Uterus (tissue), 4 donors: Measurements from ENCODE around the gene VPS9D1. TPM values are rescaled to one million over a fixed set of nuclear protein-coding genes. Genes with fewer than 3 reads are reported as not detected.

Source experiments
- DNase-seq, 2 donors: peaks; one replicate each; pipeline ENCODE4 v3.0.0-alpha.2; 2019 to 2020
- H3K27ac ChIP-seq, 2 donors: fragments of 200-600 bp; sonication (generic); 1 replicate in 1 of 2; 2 replicates in 1 of 2; pipeline ENCODE4 v1.5.1; 2016 to 2018
- H3K27me3 ChIP-seq, 2 donors: fragments of 200-600 bp; sonication (generic); one replicate each; pipeline ENCODE4 v1.5.1; 2018 to 2019; ENCODE audit warnings: control low read depth in 1 of 2
- H3K36me3 ChIP-seq, 2 donors: fragments of 200-600 bp; sonication (generic); one replicate each; pipeline ENCODE4 v1.5.1; 2019; ENCODE audit warnings: control low read depth in 1 of 2
- H3K4me1 ChIP-seq, 2 donors: fragments of 200-600 bp; sonication (generic); one replicate each; pipeline ENCODE4 v1.5.1; 2018 to 2019; ENCODE audit warnings: control low read depth in 1 of 2
- H3K4me3 ChIP-seq, 2 donors: fragments of 200-600 bp; sonication (generic); 1 replicate in 1 of 2; 2 replicates in 1 of 2; pipeline ENCODE4 v1.5.1; 2018 to 2019; ENCODE audit warnings: mild to moderate bottlenecking in 1 of 2
- H3K9me3 ChIP-seq, 2 donors: fragments of 200-600 bp; sonication (generic); one replicate each; pipeline ENCODE4 v1.5.1; 2019; ENCODE audit warnings: control low read depth in 1 of 2
- CTCF ChIP-seq, 4 experiments: fragments of 200-600 bp in 2 of 4; fragments of 450-650 bp in 2 of 4; sonication (generic) in 2 of 4; IDR thresholded peaks; one replicate each; pipeline ENCODE4 v1.5.1; 2016 to 2019; ENCODE audit warnings: antibody characterized with exemption in 4 of 4, mild to moderate bottlenecking in 2 of 4, moderate library complexity in 1 of 4
- POLR2A ChIP-seq, 2 donors: fragments of 450-650 bp; IDR thresholded peaks; one replicate each; pipeline ENCODE4 v1.6.1; 2016; ENCODE audit warnings: antibody characterized with exemption in 2 of 2, mild to moderate bottlenecking in 1 of 2, moderate library complexity in 1 of 2
- intact Hi-C: fragments of 100-400 bp; cut with DNase I; formaldehyde crosslinking; loops from one replicate; pipeline ENCODE4 v1.15.1; 2023; ENCODE audit warnings: low total_unique reads
- total RNA-seq, 4 donors: library from RNA; depleted of rRNA in 3 of 4; stranded (reverse); fragments of >200 nt in 3 of 4; gene quantifications; one replicate each; pipeline versions ENCODE4 v1.1.0 to v1.2.4, GENCODE V29; 2014 to 2023
- donor health status: DM: yes; HTN: yes; CAD: no.

The VPS9D1 gene
- total RNA-seq, 4 donors from 2014 or later, result 0.26 to 20.6 (median 8.7) TPM

GRCh38 chr16:89707695-89708094 is 13.0 kb downstream of the VPS9D1 start:
- Histone ChIP-seq H3K27me3 (no peaks in the 10 kb centered on the region), H3K9me3 (no peaks in the 10 kb centered on the region), H3K4me3 (no peak overlapping the region), H3K36me3 (no peaks in the 10 kb centered on the region), H3K27ac (no peak overlapping the region), H3K4me1 (no peaks in the 10 kb centered on the region)
- intact Hi-C loops, result loop anchor here (5.0 kb wide), 1 partner anchor 240 kb away; the partner anchor contains the start of gene DEF8
- no peak for DNase-seq
- no peak for TF ChIP-seq POLR2A (IDR thresholded peaks at IDR 0.05)
- TF ChIP-seq CTCF (IDR thresholded peaks at IDR 0.05), result no peak

GRCh38 chr16:89706518-89707260 is 14.0 kb downstream of the VPS9D1 start:
- H3K4me1 ChIP-seq, result no peaks in the 10 kb centered on the region
- DNase-seq, result no peak
- no peak for TF ChIP-seq CTCF (IDR thresholded peaks at IDR 0.05)
- TF ChIP-seq POLR2A (IDR thresholded peaks at IDR 0.05), result no peak
- no peaks in the 10 kb centered on the region for H3K27me3 ChIP-seq
- no peak overlapping the region for H3K4me3 ChIP-seq
- H3K36me3 ChIP-seq, result no peaks in the 10 kb centered on the region
- H3K9me3 ChIP-seq, result no peaks in the 10 kb centered on the region
- no peak overlapping the region for H3K27ac ChIP-seq
- intact Hi-C loops, result loop anchor here (5.0 kb wide), 1 partner anchor 241 kb away; the partner anchor contains the start of gene DEF8

- Histone ChIP-seq H3K4me1 (peaks cover 0 to 11% of the 10 kb centered on the region in 2 donors), H3K4me3 (no peak overlapping the region), H3K27ac (no peak overlapping the region), H3K9me3 (no peaks in the 10 kb centered on the region), H3K36me3 (no peaks in the 10 kb centered on the region), H3K27me3 (no peaks in the 10 kb centered on the region)
- intact Hi-C loops, result loop anchor here (5.0 kb wide), 1 partner anchor 242 kb away; the partner anchor contains the start of gene DEF8
- DNase-seq, result no peak
- no peak for TF ChIP-seq POLR2A (IDR thresholded peaks at IDR 0.05)
- TF ChIP-seq CTCF (IDR thresholded peaks at IDR 0.05), result no peak
Measured at GRCh38 chr16:89705006-89705405, 15.7 kb downstream of the VPS9D1 start.

GRCh38 chr16:89704281-89704680 is 16.4 kb downstream of the VPS9D1 start:
- intact Hi-C loops, result no loop called here
- Histone ChIP-seq H3K4me1 (peaks cover 0 to 11% of the 10 kb centered on the region in 2 donors), H3K27ac (no peak overlapping the region), H3K27me3 (no peaks in the 10 kb centered on the region), H3K9me3 (no peaks in the 10 kb centered on the region), H3K4me3 (no peak overlapping the region), H3K36me3 (no peaks in the 10 kb centered on the region)
- TF ChIP-seq CTCF (IDR thresholded peaks at IDR 0.05), result no peak
- TF ChIP-seq POLR2A (IDR thresholded peaks at IDR 0.05), result no peak
- no peak for DNase-seq
